Measurements from ENCODE around the gene TOP1.

Gene TOP1

DNA sequence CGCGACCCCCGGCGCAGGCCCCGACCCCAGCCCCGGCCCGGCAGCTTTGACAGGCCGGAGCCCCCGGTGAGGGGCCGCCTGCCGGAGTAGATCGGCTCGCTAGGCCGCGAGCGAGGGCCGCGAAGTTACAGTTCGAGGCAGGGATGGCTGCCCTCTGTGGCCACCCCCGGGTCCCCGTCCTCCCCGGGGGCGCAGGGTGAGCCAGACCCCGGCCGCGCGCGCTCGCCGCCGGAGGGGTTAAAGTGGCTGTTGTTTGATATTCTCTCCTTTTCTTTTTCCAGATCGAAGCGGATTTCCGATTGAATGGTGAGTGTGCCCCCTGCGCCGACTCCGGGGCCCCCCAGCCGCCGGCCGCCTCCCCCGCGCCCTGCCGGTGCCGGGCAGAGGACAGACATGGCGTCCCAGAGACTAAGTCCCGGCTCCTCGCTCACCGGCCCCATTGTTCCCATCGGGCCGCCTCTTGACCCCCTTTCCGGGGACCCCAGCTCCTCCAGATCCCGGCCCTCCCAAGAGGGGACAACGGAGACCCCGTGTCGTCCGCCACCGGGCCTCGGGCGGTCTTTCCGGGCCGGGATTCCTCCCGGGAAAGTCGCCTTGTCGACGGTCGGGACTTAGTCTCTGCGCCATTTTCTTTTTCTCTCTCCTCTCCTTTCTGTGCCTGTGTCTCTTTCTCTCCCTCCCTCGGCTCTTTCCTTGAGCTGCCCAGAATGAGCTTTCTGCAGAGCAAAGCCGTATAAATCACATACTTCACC is 704 bp downstream of the TOP1 start:
- TF ChIP-seq CTCF (IDR thresholded peaks at IDR 0.05; ENCODE audit: low read length) (no peak), EZH2phosphoT487 (IDR thresholded peaks at IDR 0.05; ENCODE audit: low read length) (no peak), EZH2 (optimal IDR thresholded peaks at IDR 0.05; ENCODE audit: low read depth, low read length) (no peak)
- peak overlapping the region; percentile 24; the same call in 1 of the 2 replicates for H2AFZ ChIP-seq (ENCODE audit: low read length)
- peaks cover 41% of the 10 kb centered on the region for H3K4me1 ChIP-seq (ENCODE audit: low read length)
- peak overlapping the region; percentile 97 for H3K4me2 ChIP-seq (ENCODE audit: low read depth, low read length)
- H3K27me3 ChIP-seq (replicated peaks; ENCODE audit: insufficient read depth, low read length) = no peaks in the 10 kb centered on the region
- no peaks in the 10 kb centered on the region for H3F3A ChIP-seq (ENCODE audit: insufficient read depth, low read length)
- H3K9ac ChIP-seq (ENCODE audit: low read length) = peak overlapping the region; percentile 96
- H3K79me2 ChIP-seq (ENCODE audit: low read length) = peaks cover 57% of the 10 kb centered on the region
- H3K4me3 ChIP-seq (ENCODE audit: low read length) = peak overlapping the region; percentile 96
- peak overlapping the region; percentile 68; the same call in 1 of the 2 replicates for H3K27ac ChIP-seq (ENCODE audit: low read length)
- H3K36me3 ChIP-seq (replicated peaks; ENCODE audit: insufficient read depth, low read length) = peaks cover 8% of the 10 kb centered on the region; the same call in 1 of the 2 replicates
- DNase-seq = no peak
- 0 out of 2 replicates have a peak, but pooled peaks cover 13% of the 10 kb centered on the region for H4K20me1 ChIP-seq (ENCODE audit: insufficient read depth, low read length)
- no peaks in the 10 kb centered on the region for H3K9me3 ChIP-seq (replicated peaks; ENCODE audit: insufficient read depth, low read length)
- H3K9me2 ChIP-seq (replicated peaks; ENCODE audit: insufficient read depth, low read length) = no peaks in the 10 kb centered on the region

DNA sequence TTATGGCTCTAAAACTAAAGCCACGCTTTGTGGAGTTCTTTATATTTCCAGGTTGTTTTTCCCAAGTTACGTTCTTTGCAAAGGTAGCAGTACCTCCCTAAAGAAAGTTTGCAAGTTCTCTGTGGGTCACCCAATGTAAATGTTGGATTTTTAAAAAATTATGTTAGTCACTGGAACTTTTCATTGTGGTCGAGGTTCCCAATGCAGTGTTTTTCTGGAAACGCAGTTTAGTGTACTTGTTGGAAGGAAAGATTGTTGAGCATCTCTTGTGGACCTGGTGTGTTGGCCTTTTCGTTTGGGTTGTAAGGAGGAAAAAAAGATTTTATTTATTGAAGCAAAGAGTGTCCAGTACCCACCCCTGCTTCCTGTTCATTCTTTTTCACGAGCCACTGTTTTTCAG is 1.4 kb downstream of the TOP1 start:
- Histone ChIP-seq H3K27ac (ENCODE audit: low read length) (peak overlapping the region; percentile 68; the same call in 1 of the 2 replicates), H3K9ac (ENCODE audit: low read length) (peak overlapping the region; percentile 96), H3K79me2 (ENCODE audit: low read length) (peaks cover 64% of the 10 kb centered on the region), H3F3A (ENCODE audit: insufficient read depth, low read length) (no peaks in the 10 kb centered on the region), H3K4me2 (ENCODE audit: low read depth, low read length) (peak overlapping the region; percentile 97), H3K27me3 (replicated peaks; ENCODE audit: insufficient read depth, low read length) (no peaks in the 10 kb centered on the region), H3K4me1 (ENCODE audit: low read length) (peaks cover 41% of the 10 kb centered on the region), H3K4me3 (ENCODE audit: low read length) (peak overlapping the region; percentile 96), H2AFZ (ENCODE audit: low read length) (no peak overlapping the region), H3K36me3 (replicated peaks; ENCODE audit: insufficient read depth, low read length) (peaks cover 8% of the 10 kb centered on the region; the same call in 1 of the 2 replicates), H3K9me3 (replicated peaks; ENCODE audit: insufficient read depth, low read length) (no peaks in the 10 kb centered on the region), H3K9me2 (replicated peaks; ENCODE audit: insufficient read depth, low read length) (no peaks in the 10 kb centered on the region), H4K20me1 (ENCODE audit: insufficient read depth, low read length) (0 out of 2 replicates have a peak, but pooled peaks cover 13% of the 10 kb centered on the region)
- TF ChIP-seq CTCF (IDR thresholded peaks at IDR 0.05; ENCODE audit: low read length) (no peak), EZH2 (optimal IDR thresholded peaks at IDR 0.05; ENCODE audit: low read depth, low read length) (no peak), EZH2phosphoT487 (IDR thresholded peaks at IDR 0.05; ENCODE audit: low read length) (no peak)
- no peak for DNase-seq

DNA sequence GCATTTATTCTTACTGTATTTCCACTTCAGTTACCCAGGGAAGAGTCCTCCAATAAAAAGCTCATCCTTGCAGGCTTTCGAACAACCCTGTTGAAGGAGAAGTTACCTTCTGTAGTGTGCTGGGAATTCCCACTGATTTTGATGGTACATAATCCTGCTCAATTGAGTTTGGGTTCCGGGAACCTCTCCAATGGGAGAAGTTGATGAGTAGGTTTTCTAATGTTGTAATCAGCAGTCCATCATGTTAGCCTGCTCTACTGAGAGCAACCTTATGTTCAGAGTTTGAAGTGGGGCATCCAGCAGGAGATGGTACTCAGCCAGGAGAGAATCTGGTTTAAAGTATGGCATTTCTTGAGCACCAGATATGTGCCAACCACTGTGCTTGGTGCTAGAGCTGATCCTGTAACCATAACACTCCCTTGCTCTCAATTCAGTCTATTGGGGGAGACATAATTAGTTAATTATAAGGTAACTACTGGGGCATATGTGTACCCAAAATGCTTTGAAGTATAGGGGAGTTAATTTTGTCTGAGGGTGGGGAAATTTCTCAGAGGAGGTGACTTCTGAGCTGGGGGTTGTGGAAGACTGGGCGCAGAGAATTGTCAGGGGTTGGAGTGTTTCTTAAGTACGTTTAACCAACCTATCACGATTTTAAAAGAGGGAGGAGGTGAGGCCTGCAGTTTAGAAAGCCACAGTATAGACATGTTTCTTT is 2.1 kb downstream of the TOP1 start:
- peak overlapping the region; percentile 97 for H3K4me2 ChIP-seq (ENCODE audit: low read depth, low read length)
- no peak overlapping the region for H3K27ac ChIP-seq (ENCODE audit: low read length)
- no peaks in the 10 kb centered on the region for H3F3A ChIP-seq (ENCODE audit: insufficient read depth, low read length)
- H3K36me3 ChIP-seq (replicated peaks; ENCODE audit: insufficient read depth, low read length) = peaks cover 8% of the 10 kb centered on the region; the same call in 1 of the 2 replicates
- H3K4me1 ChIP-seq (ENCODE audit: low read length) = peaks cover 41% of the 10 kb centered on the region
- H3K27me3 ChIP-seq (replicated peaks; ENCODE audit: insufficient read depth, low read length) = no peaks in the 10 kb centered on the region
- H2AFZ ChIP-seq (ENCODE audit: low read length) = no peak overlapping the region
- H3K79me2 ChIP-seq (ENCODE audit: low read length) = peaks cover 71% of the 10 kb centered on the region
- no peak for DNase-seq
- no peak for TF ChIP-seq EZH2phosphoT487 (IDR thresholded peaks at IDR 0.05; ENCODE audit: low read length)
- TF ChIP-seq EZH2 (optimal IDR thresholded peaks at IDR 0.05; ENCODE audit: low read depth, low read length) = no peak
- no peak for TF ChIP-seq CTCF (IDR thresholded peaks at IDR 0.05; ENCODE audit: low read length)
- no peaks in the 10 kb centered on the region for H3K9me2 ChIP-seq (replicated peaks; ENCODE audit: insufficient read depth, low read length)
- peak overlapping the region; percentile 96 for H3K4me3 ChIP-seq (ENCODE audit: low read length)
- no peaks in the 10 kb centered on the region for H3K9me3 ChIP-seq (replicated peaks; ENCODE audit: insufficient read depth, low read length)
- peak overlapping the region; percentile 96; the same call in 1 of the 2 replicates for H3K9ac ChIP-seq (ENCODE audit: low read length)
- H4K20me1 ChIP-seq (ENCODE audit: insufficient read depth, low read length) = 0 out of 2 replicates have a peak, but pooled peaks cover 13% of the 10 kb centered on the region
